ENCODE results near the gene EMSY. TPM values are rescaled to one million over a fixed set of nuclear protein-coding genes. Genes with fewer than 3 reads are reported as not detected.
"Not testable (repeated sequence)": the region's sequence is repeated elsewhere in the genome, so short reads cannot be mapped to it uniquely, and the experiment has no call there.

Gene EMSY
- total RNA-seq, 4 donors from 2014 or later: 13.2 to 43.4 (median 29.0) TPM

DNA sequence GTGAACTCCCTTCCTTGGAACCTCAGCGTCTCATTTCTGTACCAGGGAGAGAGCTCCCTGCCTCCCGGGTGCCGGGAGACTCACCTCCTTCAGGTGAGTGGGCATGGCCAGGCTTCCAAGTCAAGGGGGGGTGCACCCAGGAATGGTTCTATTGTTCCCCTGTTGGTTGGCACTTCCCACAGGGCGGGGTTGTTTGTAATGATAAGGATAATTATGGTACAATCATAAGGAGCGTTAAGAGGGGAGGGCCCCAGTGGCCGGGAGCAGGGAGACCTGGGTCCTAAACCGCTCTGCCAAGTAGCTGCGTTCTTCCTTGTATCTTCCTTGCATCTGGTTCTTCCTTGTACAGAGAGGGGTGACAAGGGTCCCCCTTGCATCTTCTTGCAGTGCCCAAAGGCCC, 146.6 kb downstream of the EMSY start:
- intact Hi-C loops (cut with DNase I; ENCODE audit: low total_unique reads): no loop called here
- DNase-seq: no peak
- no peak overlapping the region for H3K4me3 ChIP-seq

GRCh38 chr11:76592025-76592914, 147.5 kb downstream of the EMSY start:
- Histone ChIP-seq H3K9me3 (no peaks in the 10 kb centered on the region), H3K4me1 (no peaks in the 10 kb centered on the region), H3K27ac (no peak overlapping the region), H3K36me3 (no peaks in the 10 kb centered on the region), H3K4me3 (no peak overlapping the region), H3K27me3 (no peaks in the 10 kb centered on the region)
- no peak for DNase-seq
- intact Hi-C loops (cut with DNase I; ENCODE audit: low total_unique reads): no loop called here
- TF ChIP-seq, protein P1, sequence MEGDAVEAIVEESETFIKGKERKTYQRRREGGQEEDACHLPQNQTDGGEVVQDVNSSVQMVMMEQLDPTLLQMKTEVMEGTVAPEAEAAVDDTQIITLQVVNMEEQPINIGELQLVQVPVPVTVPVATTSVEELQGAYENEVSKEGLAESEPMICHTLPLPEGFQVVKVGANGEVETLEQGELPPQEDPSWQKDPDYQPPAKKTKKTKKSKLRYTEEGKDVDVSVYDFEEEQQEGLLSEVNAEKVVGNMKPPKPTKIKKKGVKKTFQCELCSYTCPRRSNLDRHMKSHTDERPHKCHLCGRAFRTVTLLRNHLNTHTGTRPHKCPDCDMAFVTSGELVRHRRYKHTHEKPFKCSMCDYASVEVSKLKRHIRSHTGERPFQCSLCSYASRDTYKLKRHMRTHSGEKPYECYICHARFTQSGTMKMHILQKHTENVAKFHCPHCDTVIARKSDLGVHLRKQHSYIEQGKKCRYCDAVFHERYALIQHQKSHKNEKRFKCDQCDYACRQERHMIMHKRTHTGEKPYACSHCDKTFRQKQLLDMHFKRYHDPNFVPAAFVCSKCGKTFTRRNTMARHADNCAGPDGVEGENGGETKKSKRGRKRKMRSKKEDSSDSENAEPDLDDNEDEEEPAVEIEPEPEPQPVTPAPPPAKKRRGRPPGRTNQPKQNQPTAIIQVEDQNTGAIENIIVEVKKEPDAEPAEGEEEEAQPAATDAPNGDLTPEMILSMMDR (IDR thresholded peaks at IDR 0.05): no peak
- TF ChIP-seq POLR2A (IDR thresholded peaks at IDR 0.05): no peak

More for the DNA sequence above, 146.6 kb downstream of the EMSY start:
- H3K4me1 ChIP-seq: no peaks in the 10 kb centered on the region
- H3K36me3 ChIP-seq: no peaks in the 10 kb centered on the region
- no peaks in the 10 kb centered on the region for H3K9me3 ChIP-seq
- no peak overlapping the region for H3K27ac ChIP-seq
- no peak for TF ChIP-seq POLR2A (IDR thresholded peaks at IDR 0.05)
- TF ChIP-seq, protein P1 (IDR thresholded peaks at IDR 0.05): no peak
- no peaks in the 10 kb centered on the region for H3K27me3 ChIP-seq

GRCh38 chr11:76592961-76593360, 148.1 kb downstream of the EMSY start:
- no peak for DNase-seq
- H3K4me3 ChIP-seq: no peak overlapping the region
- H3K4me1 ChIP-seq: no peaks in the 10 kb centered on the region
- no peaks in the 10 kb centered on the region for H3K27me3 ChIP-seq
- no peak for TF ChIP-seq POLR2A (IDR thresholded peaks at IDR 0.05)
- TF ChIP-seq, protein P1 (IDR thresholded peaks at IDR 0.05): no peak
- intact Hi-C loops (cut with DNase I; ENCODE audit: low total_unique reads): no loop called here
- no peaks in the 10 kb centered on the region for H3K36me3 ChIP-seq
- no peak overlapping the region for H3K27ac ChIP-seq
- no peaks in the 10 kb centered on the region for H3K9me3 ChIP-seq

GRCh38 chr11:76595091-76595490, 150.3 kb downstream of the EMSY start:
- H3K36me3 ChIP-seq; intact Hi-C loops (cut with DNase I; ENCODE audit: low total_unique reads); H3K27me3 ChIP-seq; H3K4me3 ChIP-seq; H3K27ac ChIP-seq; DNase-seq; H3K4me1 ChIP-seq; H3K9me3 ChIP-seq: not testable (repeated sequence)

DNA sequence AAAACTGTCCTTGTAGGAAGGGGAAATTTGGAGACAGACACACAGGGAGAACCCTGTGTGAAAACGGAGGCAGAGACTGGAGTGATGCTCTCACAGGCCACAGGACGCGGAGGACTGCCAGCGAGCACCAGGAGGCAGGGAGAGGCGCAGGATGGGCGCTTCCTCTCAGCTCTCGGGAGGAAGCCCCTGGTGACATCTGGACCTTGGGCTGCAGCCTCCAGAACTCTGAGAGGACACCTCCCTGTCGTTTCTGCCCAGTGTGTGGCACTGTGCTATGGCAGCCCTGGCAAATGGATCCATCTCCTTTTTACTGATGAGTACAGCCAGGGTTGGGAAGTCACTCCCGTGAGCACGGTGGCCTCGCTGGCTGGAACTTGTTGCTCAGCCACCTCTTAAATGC, 151.8 kb downstream of the EMSY start:
- H3K4me1 ChIP-seq: no peaks in the 10 kb centered on the region
- no peaks in the 10 kb centered on the region for H3K36me3 ChIP-seq
- H3K4me3 ChIP-seq: no peak overlapping the region
- H3K9me3 ChIP-seq: no peaks in the 10 kb centered on the region
- DNase-seq: no peak
- H3K27me3 ChIP-seq: no peaks in the 10 kb centered on the region
- TF ChIP-seq, protein P1 (IDR thresholded peaks at IDR 0.05): no peak
- TF ChIP-seq POLR2A (IDR thresholded peaks at IDR 0.05): no peak
- H3K27ac ChIP-seq: no peak overlapping the region
- intact Hi-C loops (cut with DNase I; ENCODE audit: low total_unique reads): no loop called here

All from uterus (tissue), 4 donors.